ENCODE measurements around the gene ZNRF2.
"Not testable (repeated sequence)": the region's sequence is repeated elsewhere in the genome, so short reads cannot be mapped to it uniquely, and the experiment has no call there.

ZNRF2 gene

GRCh38 chr7:30276203-30276900 is 8.0 kb upstream of the ZNRF2 start:
- Mint-ChIP-seq H3K27ac (no peak overlapping the region), H3K4me1 (peaks cover 18% of the 10 kb centered on the region), H3K36me3 (peaks cover 7% of the 10 kb centered on the region), H3K9me3 (no peaks in the 10 kb centered on the region), H3K4me3 (no peak overlapping the region)
- peak; percentile 75 for ATAC-seq
- DNase-seq (ENCODE audit: low spot score in 2 of 2): peak in 1 of 2 donors; percentile 71

GRCh38 chr7:30278376-30278775 is 6.0 kb upstream of the ZNRF2 start:
- H3K4me3 Mint-ChIP-seq: no peak overlapping the region
- ATAC-seq (no peak), DNase-seq (ENCODE audit: low spot score in 2 of 2) (no peak)
- H3K36me3 Mint-ChIP-seq: peaks cover 8% of the 10 kb centered on the region
- H3K9me3 Mint-ChIP-seq: no peaks in the 10 kb centered on the region
- peaks cover 25% of the 10 kb centered on the region for H3K4me1 Mint-ChIP-seq
- peak overlapping the region; percentile 26 for H3K27ac Mint-ChIP-seq

- Mint-ChIP-seq H3K36me3 (peaks cover 8% of the 10 kb centered on the region), H3K4me1 (peaks cover 31% of the 10 kb centered on the region), H3K4me3 (peak overlapping the region; percentile 7), H3K27ac (peak overlapping the region; percentile 26), H3K9me3 (no peaks in the 10 kb centered on the region)
- ATAC-seq (peak; percentile 19), DNase-seq (ENCODE audit: low spot score in 2 of 2) (no peak)
These were observed 5.3 kb upstream of the ZNRF2 start for GRCh38 chr7:30278849-30279652.

DNA sequence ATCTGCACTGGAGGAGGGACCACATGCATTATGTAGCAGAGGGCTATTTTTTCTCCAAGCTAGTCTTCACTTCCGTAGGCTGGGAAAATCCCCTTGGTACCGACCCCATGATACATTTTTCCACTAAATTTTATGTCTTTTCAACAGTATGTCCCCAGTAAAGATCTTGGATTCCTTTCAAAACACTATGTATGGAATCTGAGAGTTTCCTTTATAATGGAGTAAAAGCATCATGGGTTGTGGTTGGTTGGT is 4.8 kb upstream of the ZNRF2 start:
- peak overlapping the region; percentile 26 for H3K27ac Mint-ChIP-seq
- H3K4me1 Mint-ChIP-seq: peaks cover 32% of the 10 kb centered on the region
- H3K9me3 Mint-ChIP-seq: no peaks in the 10 kb centered on the region
- ATAC-seq: no peak
- DNase-seq (ENCODE audit: low spot score in 2 of 2): no peak
- peak overlapping the region; percentile 7 for H3K4me3 Mint-ChIP-seq
- peaks cover 8% of the 10 kb centered on the region for H3K36me3 Mint-ChIP-seq

- peaks cover 32% of the 10 kb centered on the region for H3K4me1 Mint-ChIP-seq
- H3K27ac Mint-ChIP-seq: no peak overlapping the region
- H3K9me3 Mint-ChIP-seq: no peaks in the 10 kb centered on the region
- peaks cover 10% of the 10 kb centered on the region for H3K36me3 Mint-ChIP-seq
- no peak overlapping the region for H3K4me3 Mint-ChIP-seq
- no peak for DNase-seq (ENCODE audit: low spot score in 2 of 2)
- ATAC-seq: no peak
These were observed 3.8 kb upstream of the ZNRF2 start for GRCh38 chr7:30280631-30281030.

GRCh38 chr7:30281263-30281662 is 3.1 kb upstream of the ZNRF2 start:
- peaks cover 17% of the 10 kb centered on the region for H3K36me3 Mint-ChIP-seq
- H3K9me3 Mint-ChIP-seq: no peaks in the 10 kb centered on the region
- no peak overlapping the region for H3K4me3 Mint-ChIP-seq
- no peak for ATAC-seq
- DNase-seq (ENCODE audit: low spot score in 2 of 2): no peak
- H3K4me1 Mint-ChIP-seq: peaks cover 39% of the 10 kb centered on the region
- no peak overlapping the region for H3K27ac Mint-ChIP-seq

DNA sequence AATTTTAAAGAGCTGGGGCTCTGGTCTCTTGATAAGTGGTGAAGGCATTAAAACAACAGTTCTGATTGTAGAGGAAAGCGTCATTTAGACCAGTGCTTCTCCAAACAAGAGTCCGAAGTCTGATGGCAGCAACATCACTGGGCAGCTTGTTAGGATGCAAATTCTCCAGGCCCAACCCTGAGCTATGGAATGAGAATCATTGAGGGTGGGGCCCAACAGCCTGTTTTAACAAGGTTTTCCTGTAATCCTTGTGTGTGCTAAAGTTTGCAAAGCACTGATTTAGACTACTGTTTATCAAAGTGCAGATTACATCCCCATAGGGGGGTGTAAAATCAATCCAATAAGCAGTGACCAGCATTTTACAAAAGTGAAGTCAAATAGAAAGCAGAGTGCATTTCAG is 2.6 kb upstream of the ZNRF2 start:
- Mint-ChIP-seq H3K9me3 (no peaks in the 10 kb centered on the region), H3K27ac (no peak overlapping the region), H3K4me1 (peaks cover 44% of the 10 kb centered on the region)

GRCh38 chr7:30282735-30283134 is 1.7 kb upstream of the ZNRF2 start:
- H3K4me1 Mint-ChIP-seq: peaks cover 48% of the 10 kb centered on the region
- no peak for DNase-seq (ENCODE audit: low spot score in 2 of 2)
- H3K9me3 Mint-ChIP-seq: no peaks in the 10 kb centered on the region
- no peak for ATAC-seq
- H3K36me3 Mint-ChIP-seq: peaks cover 17% of the 10 kb centered on the region
- H3K27ac Mint-ChIP-seq: no peak overlapping the region
- H3K4me3 Mint-ChIP-seq: no peak overlapping the region

More for the DNA sequence above, 2.6 kb upstream of the ZNRF2 start:
- Mint-ChIP-seq H3K36me3 (peaks cover 17% of the 10 kb centered on the region), H3K4me3 (no peak overlapping the region)
- DNase-seq (ENCODE audit: low spot score in 2 of 2): no peak
- ATAC-seq: no peak

- Mint-ChIP-seq H3K27ac (peak overlapping the region; percentile 84), H3K4me3 (peak overlapping the region; percentile 71), H3K4me1 (peaks cover 54% of the 10 kb centered on the region), H3K36me3 (peaks cover 17% of the 10 kb centered on the region), H3K9me3 (no peaks in the 10 kb centered on the region)
- DNase-seq (ENCODE audit: low spot score in 2 of 2) (no peak), ATAC-seq (peak; percentile 2)
These were observed 704 bp downstream of the ZNRF2 start for GRCh38 chr7:30285067-30285535.

- peak; percentile 44 to 85 for DNase-seq (ENCODE audit: low spot score in 2 of 2)
- peak overlapping the region; percentile 98 for H3K27ac Mint-ChIP-seq
- peak; percentile 29 for ATAC-seq
- H3K36me3 Mint-ChIP-seq: peaks cover 17% of the 10 kb centered on the region
- H3K9me3 Mint-ChIP-seq: no peaks in the 10 kb centered on the region
- peak overlapping the region; percentile 94 for H3K4me3 Mint-ChIP-seq
- H3K4me1 Mint-ChIP-seq: peaks cover 60% of the 10 kb centered on the region
These were observed 1.3 kb downstream of the ZNRF2 start for GRCh38 chr7:30285536-30286284.

DNA sequence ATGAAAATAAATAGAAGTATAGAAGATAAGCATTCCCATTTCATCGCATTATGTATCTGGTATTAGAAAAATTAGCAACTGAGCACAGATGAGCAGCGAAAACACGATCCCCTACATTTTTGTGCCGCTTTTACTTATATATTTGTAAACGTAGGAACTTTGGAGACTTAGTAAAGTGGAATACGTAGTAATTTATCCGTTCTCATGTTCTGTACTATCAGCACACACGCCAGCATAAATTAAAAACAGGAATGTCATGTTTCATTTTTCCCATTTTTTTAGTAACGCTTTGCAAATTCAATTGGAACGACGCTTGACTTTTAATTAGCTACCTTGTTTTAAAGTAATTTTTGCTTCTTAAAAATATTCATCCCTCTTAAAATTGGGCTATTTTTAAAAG is 2.4 kb downstream of the ZNRF2 start:
- peaks cover 71% of the 10 kb centered on the region for H3K4me1 Mint-ChIP-seq
- peak overlapping the region; percentile 98 for H3K27ac Mint-ChIP-seq
- peak overlapping the region; percentile 94 for H3K4me3 Mint-ChIP-seq

DNA sequence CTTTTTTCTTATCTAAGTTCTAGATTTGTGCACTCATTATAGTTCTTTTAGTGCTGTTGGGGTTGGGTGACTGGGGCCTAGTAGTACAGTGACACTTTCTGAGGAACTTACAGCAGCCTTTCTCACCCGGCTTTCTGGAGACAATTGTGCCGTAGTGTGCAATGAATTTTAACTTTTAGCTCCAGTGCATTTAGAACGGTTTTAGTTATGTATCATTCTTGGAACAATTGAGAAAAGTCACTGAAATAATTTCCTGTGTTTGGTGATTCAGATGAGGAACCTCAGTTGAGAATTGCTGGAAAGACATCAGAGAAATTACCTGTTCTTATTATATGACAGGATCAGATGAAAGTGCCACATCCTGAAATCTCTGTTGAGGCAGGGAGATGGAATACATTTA is 3.2 kb downstream of the ZNRF2 start:
- H3K36me3 Mint-ChIP-seq; DNase-seq (ENCODE audit: low spot score in 2 of 2); H3K27ac Mint-ChIP-seq; H3K9me3 Mint-ChIP-seq; ATAC-seq: not testable (repeated sequence)
- peaks cover 75% of the 10 kb centered on the region for H3K4me1 Mint-ChIP-seq
- H3K4me3 Mint-ChIP-seq: peak overlapping the region; percentile 28

More for the DNA sequence above, 2.4 kb downstream of the ZNRF2 start:
- DNase-seq (ENCODE audit: low spot score in 2 of 2): no peak
- Mint-ChIP-seq H3K36me3 (peaks cover 9% of the 10 kb centered on the region), H3K9me3 (peaks cover 2% of the 10 kb centered on the region)
- ATAC-seq: no peak

DNA sequence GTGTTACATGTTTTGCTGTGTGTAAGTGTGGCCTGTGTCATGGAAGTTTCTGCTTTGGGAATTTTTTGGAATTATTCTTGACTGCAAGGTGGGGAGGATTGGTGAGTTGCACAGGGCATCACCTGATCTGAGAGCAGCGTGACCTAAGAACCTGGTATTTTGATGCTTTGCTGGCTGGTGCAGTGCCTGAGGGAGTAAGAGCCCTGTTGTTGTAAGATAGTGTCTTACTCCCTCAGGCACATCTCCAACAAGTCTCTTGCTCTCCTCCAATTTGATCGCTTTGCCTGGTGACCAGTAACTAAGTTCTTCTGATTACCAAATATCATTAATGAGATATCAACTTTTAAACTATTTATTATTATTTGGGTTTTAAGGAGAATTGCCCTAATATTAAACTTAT is 5.2 kb downstream of the ZNRF2 start:
- H3K9me3 Mint-ChIP-seq: not testable (repeated sequence)

GRCh38 chr7:30290317-30290716 is 5.9 kb downstream of the ZNRF2 start:
- not testable (repeated sequence) for H3K27ac Mint-ChIP-seq; DNase-seq (ENCODE audit: low spot score in 2 of 2); H3K9me3 Mint-ChIP-seq
- ATAC-seq: peak; percentile 62
- H3K4me1 Mint-ChIP-seq: peaks cover 77% of the 10 kb centered on the region
- H3K4me3 Mint-ChIP-seq: peak overlapping the region; percentile 33
- H3K36me3 Mint-ChIP-seq: peaks cover 13% of the 10 kb centered on the region

More for the DNA sequence above, 5.2 kb downstream of the ZNRF2 start:
- not testable (repeated sequence) for DNase-seq (ENCODE audit: low spot score in 2 of 2); ATAC-seq; H3K36me3 Mint-ChIP-seq; H3K27ac Mint-ChIP-seq
- Mint-ChIP-seq H3K4me3 (peak overlapping the region; percentile 28), H3K4me1 (peaks cover 70% of the 10 kb centered on the region)

GRCh38 chr7:30292416-30293038 is 8.1 kb downstream of the ZNRF2 start:
- not testable (repeated sequence) for H3K27ac Mint-ChIP-seq; H3K4me3 Mint-ChIP-seq; DNase-seq (ENCODE audit: low spot score in 2 of 2); H3K9me3 Mint-ChIP-seq; H3K36me3 Mint-ChIP-seq
- peak; percentile 55 for ATAC-seq
- H3K4me1 Mint-ChIP-seq: peaks cover 82% of the 10 kb centered on the region

Measured in stimulated activated effector memory CD8-positive, alpha-beta T cell treated with anti-CD3 and anti-CD28 coated beads, Interleukin-12 subunit alpha, Interleukin-12 subunit beta, amount 100 ng/mL, for 72 hours (primary cell).